DLD1 (cell line): ENCODE data around the gene MAP1B.

Experiments used
- in situ Hi-C: cut with HindIII; loops from 2 replicates; pipeline ENCODE4 v1.10.0; 2017; ENCODE audit warnings: low sequenced_read_pairs

Gene MAP1B

GRCh38 chr5:72129725-72130124 lies 22.4 kb downstream of the MAP1B start:
- in situ Hi-C loops, result loop anchor here (5.0 to 10.0 kb wide), 2 partner anchors 115 to 178 kb away; no protein-coding TSS in a partner anchor

GRCh38 chr5:72130351-72130761 lies 23.1 kb downstream of the MAP1B start:
- in situ Hi-C loops, result no loop called here

GRCh38 chr5:72133212-72133990 lies 26.1 kb downstream of the MAP1B start:
- in situ Hi-C loops, result no loop called here

- in situ Hi-C loops, result no loop called here
Observed at GRCh38 chr5:72134226-72134899, 27.1 kb downstream of the MAP1B start.

GRCh38 chr5:72137826-72138409 lies 30.6 kb downstream of the MAP1B start:
- in situ Hi-C loops, result no loop called here

GRCh38 chr5:72138943-72139521 lies 31.8 kb downstream of the MAP1B start:
- in situ Hi-C loops, result no loop called here

GRCh38 chr5:72140711-72141110 lies 33.4 kb downstream of the MAP1B start:
- in situ Hi-C loops, result no loop called here

GRCh38 chr5:72141440-72142355 lies 34.4 kb downstream of the MAP1B start:
- in situ Hi-C loops, result no loop called here

- in situ Hi-C loops, result no loop called here
Observed at GRCh38 chr5:72144762-72145161, 37.5 kb downstream of the MAP1B start.

GRCh38 chr5:72145348-72145747 lies 38.1 kb downstream of the MAP1B start:
- in situ Hi-C loops, result no loop called here

- in situ Hi-C loops, result no loop called here
Observed at GRCh38 chr5:72146056-72146455, 38.8 kb downstream of the MAP1B start.

- in situ Hi-C loops, result no loop called here
Observed at GRCh38 chr5:72147569-72147968, 40.3 kb downstream of the MAP1B start.

- in situ Hi-C loops, result no loop called here
Observed at GRCh38 chr5:72149742-72150141, 42.5 kb downstream of the MAP1B start.

GRCh38 chr5:72151169-72151568 lies 43.9 kb downstream of the MAP1B start:
- in situ Hi-C loops, result no loop called here

GRCh38 chr5:72151646-72152045 lies 44.4 kb downstream of the MAP1B start:
- in situ Hi-C loops, result no loop called here

- in situ Hi-C loops, result no loop called here
Observed at GRCh38 chr5:72152545-72152944, 45.3 kb downstream of the MAP1B start.

- in situ Hi-C loops, result no loop called here
Observed at GRCh38 chr5:72153551-72153950, 46.3 kb downstream of the MAP1B start.

GRCh38 chr5:72154076-72154756 lies 46.9 kb downstream of the MAP1B start:
- in situ Hi-C loops, result no loop called here

- in situ Hi-C loops, result no loop called here
Observed at GRCh38 chr5:72156946-72157624, 49.8 kb downstream of the MAP1B start.

GRCh38 chr5:72157625-72157962 lies 50.3 kb downstream of the MAP1B start:
- in situ Hi-C loops, result no loop called here
